Measurements from ENCODE around the gene MYO5B. TPM values are rescaled to one million over a fixed set of nuclear protein-coding genes. Genes with fewer than 3 reads are reported as not detected.

The MYO5B gene
- total RNA-seq, 4 donors from 2014 or later, result 0.29 to 14.7 (median 1.2) TPM

DNA sequence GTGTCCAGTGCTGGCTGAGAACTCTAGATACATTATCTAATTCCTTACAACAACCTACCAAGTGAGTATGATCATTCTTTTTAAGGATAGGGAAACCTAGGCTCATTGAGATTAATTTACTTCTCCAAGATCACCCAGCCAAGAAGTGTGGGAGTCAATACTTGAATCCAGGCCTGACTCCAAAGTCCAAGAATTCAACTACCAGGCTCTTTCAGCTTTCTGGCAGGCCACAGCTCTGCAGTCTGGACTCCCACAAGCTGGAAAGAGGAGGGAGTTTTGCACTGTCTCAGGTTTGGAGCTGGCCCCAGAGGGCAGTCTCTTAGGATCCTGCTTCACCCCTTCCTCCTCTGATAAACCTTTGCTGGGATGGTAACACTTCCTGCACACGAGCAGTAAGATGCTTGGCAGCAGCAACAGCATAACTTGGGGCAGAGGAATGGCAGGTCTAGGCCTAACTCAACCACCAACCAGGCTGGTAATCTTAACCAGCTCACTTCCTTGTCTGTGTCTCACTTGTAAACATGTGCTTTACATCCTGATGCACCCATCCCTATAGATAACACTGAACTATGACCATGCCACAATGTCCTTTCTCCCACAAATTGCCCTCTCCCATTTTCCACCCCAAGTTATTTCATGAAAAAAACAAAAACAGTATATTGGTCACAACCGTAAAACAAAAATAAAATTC, 270.5 kb downstream of the MYO5B start:
- no peaks in the 10 kb centered on the region for H3K27me3 ChIP-seq
- peak in 1 of 2 donors; percentile 22 for DNase-seq

GRCh38 chr18:49922228-49922627, 272.7 kb downstream of the MYO5B start:
- intact Hi-C loops (cut with DNase I; ENCODE audit: low total_unique reads), result no loop called here

More for the DNA sequence above, 270.5 kb downstream of the MYO5B start:
- no peak overlapping the region for H3K27ac ChIP-seq
- TF ChIP-seq POLR2A (IDR thresholded peaks at IDR 0.05), result no peak
- H3K9me3 ChIP-seq, result no peaks in the 10 kb centered on the region
- intact Hi-C loops (cut with DNase I; ENCODE audit: low total_unique reads), result no loop called here
- H3K4me3 ChIP-seq, result no peak overlapping the region
- H3K4me1 ChIP-seq, result no peaks in the 10 kb centered on the region
- no peaks in the 10 kb centered on the region for H3K36me3 ChIP-seq

GRCh38 chr18:49921318-49921985, 273.5 kb downstream of the MYO5B start:
- TF ChIP-seq CTCF (IDR thresholded peaks at IDR 0.05) (no peak), POLR2A (IDR thresholded peaks at IDR 0.05) (no peak)
- Histone ChIP-seq H3K9me3 (no peaks in the 10 kb centered on the region), H3K27me3 (no peaks in the 10 kb centered on the region), H3K4me1 (no peaks in the 10 kb centered on the region), H3K4me3 (no peak overlapping the region), H3K36me3 (no peaks in the 10 kb centered on the region), H3K27ac (no peak overlapping the region)
- DNase-seq, result no peak
- intact Hi-C loops (cut with DNase I; ENCODE audit: low total_unique reads), result no loop called here

More at GRCh38 chr18:49922228-49922627, 272.7 kb downstream of the MYO5B start:
- H3K4me3 ChIP-seq, result no peak overlapping the region
- H3K36me3 ChIP-seq, result no peaks in the 10 kb centered on the region
- H3K27ac ChIP-seq, result no peak overlapping the region
- H3K4me1 ChIP-seq, result no peaks in the 10 kb centered on the region
- TF ChIP-seq CTCF (IDR thresholded peaks at IDR 0.05) (no peak), POLR2A (IDR thresholded peaks at IDR 0.05) (no peak)
- H3K27me3 ChIP-seq, result no peaks in the 10 kb centered on the region
- no peaks in the 10 kb centered on the region for H3K9me3 ChIP-seq
- DNase-seq, result no peak

DNA sequence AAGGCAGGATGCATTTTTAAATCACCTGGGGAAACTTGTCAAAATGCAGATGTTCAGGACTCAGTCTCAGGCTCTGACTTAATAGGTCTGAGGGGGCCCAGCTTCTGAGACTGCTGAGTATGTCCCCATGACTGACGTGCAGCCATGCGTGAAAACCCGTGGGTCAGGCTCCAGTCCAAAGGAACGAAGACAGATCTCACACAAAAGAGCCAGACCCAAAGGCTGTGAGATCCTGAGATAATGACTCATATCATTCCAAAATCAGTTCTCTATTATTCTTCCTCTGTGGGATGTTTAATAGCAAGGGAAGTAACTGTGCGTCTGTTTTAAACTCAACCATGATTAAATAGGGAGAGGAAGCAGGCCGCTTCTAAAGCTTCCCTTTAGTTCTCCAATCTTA, 274.2 kb downstream of the MYO5B start:
- Histone ChIP-seq H3K27me3 (no peaks in the 10 kb centered on the region), H3K4me3 (no peak overlapping the region), H3K4me1 (no peaks in the 10 kb centered on the region), H3K36me3 (no peaks in the 10 kb centered on the region), H3K27ac (no peak overlapping the region), H3K9me3 (no peaks in the 10 kb centered on the region)
- DNase-seq, result no peak
- intact Hi-C loops (cut with DNase I; ENCODE audit: low total_unique reads), result no loop called here
- TF ChIP-seq CTCF (IDR thresholded peaks at IDR 0.05) (no peak), POLR2A (IDR thresholded peaks at IDR 0.05) (no peak)

GRCh38 chr18:49917742-49918141, 277.2 kb downstream of the MYO5B start:
- no peaks in the 10 kb centered on the region for H3K4me1 ChIP-seq
- intact Hi-C loops (cut with DNase I; ENCODE audit: low total_unique reads), result no loop called here
- H3K9me3 ChIP-seq, result no peaks in the 10 kb centered on the region
- no peak for DNase-seq
- H3K36me3 ChIP-seq, result no peaks in the 10 kb centered on the region
- no peak for TF ChIP-seq POLR2A (IDR thresholded peaks at IDR 0.05)
- H3K27ac ChIP-seq, result no peak overlapping the region
- no peak overlapping the region for H3K4me3 ChIP-seq
- no peaks in the 10 kb centered on the region for H3K27me3 ChIP-seq

GRCh38 chr18:49915352-49915751, 279.6 kb downstream of the MYO5B start:
- Histone ChIP-seq H3K4me3 (no peak overlapping the region), H3K9me3 (no peaks in the 10 kb centered on the region), H3K27me3 (no peaks in the 10 kb centered on the region), H3K27ac (no peak overlapping the region), H3K36me3 (no peaks in the 10 kb centered on the region), H3K4me1 (no peaks in the 10 kb centered on the region)
- DNase-seq, result no peak
- TF ChIP-seq POLR2A (IDR thresholded peaks at IDR 0.05) (no peak), CTCF (IDR thresholded peaks at IDR 0.05) (no peak)
- intact Hi-C loops (cut with DNase I; ENCODE audit: low total_unique reads), result no loop called here
